IPS DF 4.7 (cell line): ENCODE data around the gene SMYD5.

Experiments used
- DNase-seq: peaks from one replicate; pipeline ENCODE4 v3.0.0-alpha.2; 2013; ENCODE audit warnings: low spot score; ENCODE audit errors: extremely low read depth

SMYD5 gene

DNA sequence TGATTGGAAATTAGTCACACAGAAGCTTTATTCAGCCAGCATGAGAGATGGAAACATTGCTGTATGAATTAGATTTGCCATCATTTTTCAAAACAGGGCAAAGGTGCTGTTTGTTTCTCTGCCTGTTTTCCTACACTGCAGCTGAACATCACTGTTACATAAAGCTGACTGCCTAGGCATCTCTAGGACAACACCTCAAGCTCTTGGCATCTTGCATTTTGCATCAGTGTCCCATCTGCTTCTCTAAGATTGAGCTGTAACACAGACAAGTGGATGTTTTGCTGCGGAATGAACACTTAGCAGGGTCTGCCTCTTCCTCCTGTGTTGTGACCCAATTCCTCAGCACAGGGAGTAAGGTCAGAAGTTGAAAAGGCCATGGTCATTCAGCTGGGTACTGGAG, 24.9 kb downstream of the SMYD5 start:
- DNase-seq, result no peak

GRCh38 chr2:73239776-73240175, 25.7 kb downstream of the SMYD5 start:
- no peak for DNase-seq

- no peak for DNase-seq
Observed at GRCh38 chr2:73243884-73244570, 30.0 kb downstream of the SMYD5 start.

GRCh38 chr2:73244580-73244979, 30.5 kb downstream of the SMYD5 start:
- DNase-seq, result no peak

DNA sequence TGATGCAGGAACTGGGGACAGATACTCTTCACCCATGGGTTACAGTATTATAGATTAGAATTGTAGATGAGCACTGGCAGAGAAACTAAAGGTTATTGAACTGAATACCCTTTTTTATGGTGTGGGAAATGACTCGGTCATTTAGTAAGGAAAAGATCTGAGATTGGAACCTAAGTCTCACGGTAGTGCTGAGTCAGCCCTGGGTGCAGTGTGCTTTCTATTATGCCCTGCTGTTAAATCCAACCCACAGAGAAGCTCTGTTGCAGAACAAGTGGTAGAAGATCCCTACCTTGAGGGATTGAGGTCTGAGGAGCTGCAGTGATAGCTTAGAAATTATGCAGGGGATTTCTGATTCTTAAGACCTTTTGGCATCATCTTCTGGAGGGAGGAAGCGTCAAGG, 32.8 kb downstream of the SMYD5 start:
- DNase-seq, result no peak

DNA sequence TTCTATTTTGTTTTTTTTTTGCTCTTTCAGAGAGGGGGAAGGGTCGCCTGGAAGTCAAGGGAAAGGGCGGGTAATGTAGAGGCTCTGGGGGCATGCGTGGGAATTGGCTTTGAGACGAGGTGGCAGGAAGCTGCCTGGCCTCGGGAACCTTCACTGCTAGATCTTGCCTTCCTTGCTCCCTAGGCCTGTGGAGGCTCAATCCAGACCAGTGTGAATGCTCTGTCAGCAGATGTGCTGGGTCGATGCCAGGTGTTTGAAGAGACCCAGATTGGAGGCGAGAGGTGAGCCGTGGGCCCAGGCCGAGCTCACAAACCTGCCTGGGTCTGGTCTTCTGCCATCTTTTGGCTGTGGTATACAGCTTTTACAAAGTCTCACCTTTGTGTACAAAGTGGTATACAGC, 35.6 kb downstream of the SMYD5 start:
- DNase-seq, result no peak

GRCh38 chr2:73250872-73251846, 37.1 kb downstream of the SMYD5 start:
- DNase-seq, result no peak

DNA sequence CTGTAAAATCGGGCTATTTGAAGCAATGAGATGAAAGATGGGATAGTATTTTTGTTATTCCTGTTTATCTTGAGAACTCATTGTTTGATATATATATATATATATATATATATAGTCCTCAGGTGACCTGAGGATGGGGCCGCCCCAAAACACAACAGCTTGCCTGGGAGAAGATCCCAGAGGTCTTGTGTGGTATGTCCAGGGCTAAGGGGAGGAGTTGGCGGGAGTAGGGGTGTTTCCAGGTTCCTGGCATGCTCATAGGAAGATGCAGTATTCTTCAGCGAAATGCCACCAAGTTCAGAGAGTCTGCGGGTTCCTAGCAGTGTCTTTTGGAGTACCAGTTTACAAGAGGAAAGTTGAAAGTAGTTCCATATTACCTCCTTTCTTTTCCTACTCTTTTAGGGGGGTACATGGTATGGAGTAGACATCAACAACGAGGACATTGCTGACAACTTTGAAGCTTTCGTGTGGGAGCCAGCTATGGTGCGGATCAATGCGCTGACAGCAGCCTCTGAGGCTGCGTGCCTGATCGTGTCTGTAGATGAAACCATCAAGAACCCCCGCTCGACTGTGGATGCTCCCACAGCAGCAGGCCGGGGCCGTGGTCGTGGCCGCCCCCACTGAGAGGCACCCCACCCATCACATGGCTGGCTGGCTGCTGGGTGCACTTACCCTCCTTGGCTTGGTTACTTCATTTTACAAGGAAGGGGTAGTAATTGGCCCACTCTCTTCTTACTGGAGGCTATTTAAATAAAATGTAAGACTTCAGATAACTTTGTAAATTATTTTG, 38.4 kb downstream of the SMYD5 start:
- no peak for DNase-seq

DNA sequence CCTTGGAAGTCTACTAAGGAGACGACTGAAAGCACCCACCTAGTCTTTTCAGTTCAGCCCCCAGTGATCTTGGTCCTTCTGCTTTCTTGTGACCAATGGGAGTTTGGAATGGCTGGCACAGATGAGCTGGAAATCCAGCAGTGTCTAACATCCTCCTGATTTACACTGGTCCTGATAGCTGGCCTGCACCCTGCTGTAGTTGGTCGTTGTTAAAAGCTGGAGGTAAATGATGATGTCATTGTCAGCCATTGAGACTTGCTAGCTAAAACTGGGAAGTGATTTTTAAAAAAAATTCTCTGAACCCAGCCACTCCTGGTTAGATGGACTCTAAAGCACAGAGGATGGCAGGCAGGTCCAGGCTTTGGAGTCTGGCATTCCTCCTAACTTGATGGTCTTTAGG, 39.4 kb downstream of the SMYD5 start:
- no peak for DNase-seq

DNA sequence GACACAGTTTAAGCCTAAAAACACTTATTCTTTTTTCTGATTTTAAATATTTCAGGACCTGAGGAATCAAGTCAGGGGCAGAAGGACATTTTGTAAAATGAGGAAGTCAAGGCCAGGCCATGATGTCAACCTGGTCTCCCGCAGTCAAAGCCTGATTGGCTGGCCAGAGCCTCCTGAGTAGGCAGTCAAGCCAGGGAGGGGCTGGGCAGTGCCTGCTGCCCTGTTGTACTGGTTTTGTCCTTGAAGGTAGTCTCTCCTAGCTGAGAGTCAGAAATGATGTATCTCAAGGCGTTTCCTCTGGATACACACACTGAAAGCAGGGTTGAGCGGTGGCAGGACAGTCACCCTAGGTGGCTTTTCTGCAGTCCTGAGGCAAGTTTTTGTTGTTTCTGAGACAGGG, 39.9 kb downstream of the SMYD5 start:
- DNase-seq, result no peak

DNA sequence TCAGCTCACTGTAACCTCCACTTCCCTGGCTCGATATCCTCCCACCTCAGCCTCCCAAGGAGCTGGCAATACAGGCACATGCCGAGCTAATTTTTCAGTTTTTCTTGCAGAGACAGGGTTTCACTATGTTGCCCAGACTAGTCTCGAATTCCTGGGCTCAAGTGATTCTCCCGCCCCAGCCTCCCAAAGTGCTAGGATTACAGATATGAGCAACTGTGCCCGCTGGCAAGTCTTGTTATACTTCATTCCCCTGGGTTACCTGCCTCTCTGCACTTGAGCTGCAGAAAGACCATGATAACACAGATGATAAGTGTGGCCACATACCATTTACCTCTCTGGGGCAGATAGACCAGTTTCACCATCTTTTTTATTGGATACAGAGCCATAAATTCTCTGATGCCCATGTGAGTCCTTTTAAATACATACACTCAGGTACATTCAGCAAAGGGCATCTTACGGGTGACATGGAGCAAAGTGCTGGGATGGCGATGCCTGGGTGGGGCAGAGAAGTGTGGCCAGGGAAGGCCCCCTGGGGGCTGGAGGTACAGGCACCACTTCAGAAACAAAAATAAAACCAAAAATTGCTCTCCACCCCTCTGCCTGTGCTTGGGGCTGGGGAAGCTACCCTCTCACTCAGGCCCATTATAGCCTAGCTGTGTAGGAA, 40.4 kb downstream of the SMYD5 start:
- DNase-seq, result no peak

DNA sequence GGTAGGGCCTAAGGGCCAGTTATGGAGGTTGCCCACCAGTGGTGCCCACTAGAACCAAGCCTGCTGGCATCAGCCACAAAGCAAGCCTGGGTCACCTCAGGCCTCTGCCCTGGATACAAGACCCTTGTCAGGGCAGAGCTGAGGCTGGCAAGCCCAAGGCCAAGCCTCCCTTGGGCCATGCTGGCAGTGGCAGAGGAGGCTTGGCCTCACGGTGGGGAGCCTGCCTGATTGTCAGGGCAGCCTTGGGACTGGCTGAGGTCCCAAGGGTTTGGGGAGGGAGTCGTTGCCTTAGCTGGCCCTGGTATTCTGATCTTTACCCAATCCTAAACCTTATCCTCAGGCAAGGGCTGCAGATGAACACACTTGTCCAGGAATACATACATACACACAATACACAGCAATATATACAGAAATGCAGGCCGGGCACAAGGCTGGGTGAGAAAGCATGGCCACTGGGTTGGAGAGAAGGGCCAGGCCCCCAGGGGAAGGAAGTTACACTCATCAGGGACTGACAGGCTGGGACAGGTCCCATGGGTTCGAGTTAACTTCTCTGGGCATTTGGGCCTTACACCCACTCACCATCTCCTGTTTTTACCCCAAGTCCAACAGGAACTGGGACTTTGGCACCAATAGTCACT, 41.1 kb downstream of the SMYD5 start:
- DNase-seq, result no peak

DNA sequence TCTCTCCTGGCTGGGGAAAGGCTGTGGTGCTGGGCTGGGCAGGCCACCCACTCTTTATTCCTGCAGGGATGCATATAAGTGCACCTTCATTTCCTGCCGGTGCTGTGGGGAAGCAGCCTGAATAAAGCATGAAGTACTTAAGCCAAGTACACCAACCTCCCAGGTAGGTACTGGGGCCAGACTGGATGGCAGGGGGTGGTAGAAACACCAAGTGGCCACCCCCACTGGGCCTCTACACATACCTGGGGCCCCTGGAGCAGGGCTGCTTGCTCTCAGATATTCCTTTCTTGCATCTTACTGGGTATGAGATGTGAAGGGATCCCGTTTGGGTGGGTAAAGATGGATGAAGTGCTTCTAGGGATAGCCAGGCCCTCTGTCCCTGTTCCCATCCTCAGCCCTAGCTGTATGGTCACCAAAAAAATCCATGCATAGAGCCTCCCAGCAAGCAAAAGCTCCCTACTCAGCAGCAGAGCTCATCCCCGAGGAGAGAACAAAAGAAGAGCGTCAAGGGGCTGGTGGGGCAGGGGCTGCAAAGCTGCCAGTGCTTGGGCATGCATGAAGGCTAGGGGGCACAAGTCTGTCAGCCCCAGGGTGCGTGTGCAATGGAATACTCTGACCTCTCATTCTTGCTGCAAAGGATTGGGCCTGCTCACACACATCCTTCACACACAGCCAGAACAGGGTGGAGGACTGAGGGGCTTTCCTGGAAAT, 42.0 kb downstream of the SMYD5 start:
- no peak for DNase-seq

DNA sequence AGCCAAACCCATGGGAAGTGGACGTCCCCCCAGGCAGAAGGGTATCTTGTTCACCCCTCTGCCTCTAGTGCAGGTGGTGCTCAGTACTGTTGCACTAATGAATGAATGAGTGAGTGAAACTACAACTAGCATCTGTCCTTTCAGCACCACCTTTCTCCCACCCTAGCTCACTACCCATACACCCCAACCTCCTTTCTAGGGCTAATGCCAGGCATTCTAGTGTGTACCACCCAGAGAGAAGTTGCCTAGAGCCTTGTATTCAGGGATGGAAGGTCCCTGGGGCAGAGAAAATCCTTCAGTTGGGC, 42.5 kb downstream of the SMYD5 start:
- DNase-seq, result no peak

DNA sequence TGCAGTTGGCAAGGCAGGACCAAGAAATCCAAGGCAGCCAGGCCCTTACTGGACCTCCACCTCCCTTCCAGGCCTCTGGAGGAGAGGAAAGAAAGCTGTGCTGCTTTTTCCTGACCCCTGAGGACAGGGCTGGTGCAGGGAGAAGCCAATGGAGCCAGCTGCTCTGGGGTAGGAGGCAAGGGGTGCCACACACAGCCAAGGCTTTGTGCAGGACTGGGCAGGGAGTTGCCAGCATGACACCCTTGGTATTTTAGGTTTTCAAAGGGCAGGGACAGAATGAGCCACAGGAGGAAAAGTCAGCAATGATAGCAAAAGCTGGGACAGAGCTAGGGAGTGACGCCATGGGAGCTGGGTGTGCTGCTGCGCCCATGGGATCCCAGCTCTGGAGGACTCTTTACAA, 43.0 kb downstream of the SMYD5 start:
- DNase-seq, result no peak

- DNase-seq, result no peak
Observed at GRCh38 chr2:73257425-73258125, 43.5 kb downstream of the SMYD5 start.

- DNase-seq, result no peak
Observed at GRCh38 chr2:73258186-73258912, 44.3 kb downstream of the SMYD5 start.

GRCh38 chr2:73258913-73259215, 44.8 kb downstream of the SMYD5 start:
- DNase-seq, result no peak

DNA sequence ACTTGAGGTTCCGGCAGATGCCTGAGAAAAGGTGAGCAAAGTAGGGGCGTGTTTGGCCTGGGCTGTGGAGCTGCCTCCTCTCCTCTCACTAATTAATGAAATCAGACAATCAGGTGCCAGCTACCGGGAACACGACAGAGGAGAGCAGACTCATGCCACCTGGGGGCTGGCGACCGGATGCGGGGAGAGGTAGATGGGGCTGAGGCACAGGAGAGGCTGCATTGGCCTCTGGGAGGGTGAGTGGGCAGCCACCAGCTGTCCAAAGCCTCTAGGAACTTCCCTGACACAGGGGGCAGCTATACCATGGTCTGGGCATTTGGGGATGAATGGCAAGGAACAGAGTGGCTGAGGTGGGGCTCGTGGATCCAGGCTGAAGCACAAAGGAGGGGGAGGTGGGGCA, 45.2 kb downstream of the SMYD5 start:
- no peak for DNase-seq
